Activated CD4-positive, CD25-positive, alpha-beta regulatory T cell treated with anti-CD3 and anti-CD28 coated beads, Interleukin-2, amount 50 U/mL, for 16 hours (primary cell): ENCODE measurements around the gene AVPR2.

ENCODE experiments used
- DNase-seq: peaks from one replicate; pipeline ENCODE4 v3.0.0-alpha.2; 2020; ENCODE audit warnings: low read depth, low spot score

The AVPR2 gene

DNA sequence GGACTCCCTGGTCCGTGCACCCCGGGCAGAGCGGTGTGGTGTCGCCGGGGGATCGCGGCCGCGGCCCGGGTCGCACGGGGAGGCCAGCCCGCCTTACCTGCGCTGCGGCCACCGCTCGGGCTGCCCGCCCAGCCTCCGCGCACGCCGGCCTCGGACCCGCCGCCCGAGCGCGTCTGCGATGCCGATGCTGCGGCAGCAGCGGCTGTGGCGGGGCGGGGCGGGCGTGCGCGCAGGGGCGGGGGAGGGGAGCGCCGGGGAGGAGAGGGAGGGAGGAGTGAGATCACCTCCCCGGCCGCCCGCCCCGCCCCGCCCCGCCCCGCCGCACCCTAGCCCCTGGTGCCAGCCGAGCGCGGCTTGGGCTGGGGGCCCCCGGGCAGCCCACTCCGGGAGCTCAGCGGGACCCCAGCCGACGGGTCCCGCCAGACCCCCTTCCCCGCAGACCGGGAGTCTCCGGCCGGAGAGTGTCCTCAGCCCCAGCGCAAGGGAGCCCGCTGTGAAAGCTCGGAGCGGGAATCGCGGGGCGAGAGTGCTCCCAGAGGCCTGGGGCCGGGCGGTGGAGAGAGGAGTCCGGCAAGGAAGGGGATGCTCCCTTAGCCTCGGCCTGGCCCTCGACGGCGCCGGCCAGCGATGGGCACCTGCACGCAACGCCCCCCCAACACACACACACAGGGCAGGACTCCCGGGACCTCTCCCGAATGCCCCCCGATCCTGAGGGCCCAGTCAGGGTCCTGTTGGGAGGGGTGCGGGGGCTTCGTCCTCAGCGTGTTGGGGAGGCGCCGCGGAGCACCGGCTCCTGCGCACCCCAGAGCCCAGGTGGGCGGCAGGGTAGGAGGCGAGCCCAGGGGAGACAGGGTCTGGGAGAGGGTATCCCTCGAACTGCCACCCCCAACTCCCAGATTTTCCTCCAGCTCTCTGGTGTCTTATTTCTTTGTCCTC lies 18.2 kb upstream of the AVPR2 start, which contains the start of gene L1CAM:
Gene L1CAM, minus strand, starts transcription at position 206 of the 936 bp plus-strand sequence. CDS start 10,337 bp downstream, outside the sequence.
- no peak for DNase-seq

DNA sequence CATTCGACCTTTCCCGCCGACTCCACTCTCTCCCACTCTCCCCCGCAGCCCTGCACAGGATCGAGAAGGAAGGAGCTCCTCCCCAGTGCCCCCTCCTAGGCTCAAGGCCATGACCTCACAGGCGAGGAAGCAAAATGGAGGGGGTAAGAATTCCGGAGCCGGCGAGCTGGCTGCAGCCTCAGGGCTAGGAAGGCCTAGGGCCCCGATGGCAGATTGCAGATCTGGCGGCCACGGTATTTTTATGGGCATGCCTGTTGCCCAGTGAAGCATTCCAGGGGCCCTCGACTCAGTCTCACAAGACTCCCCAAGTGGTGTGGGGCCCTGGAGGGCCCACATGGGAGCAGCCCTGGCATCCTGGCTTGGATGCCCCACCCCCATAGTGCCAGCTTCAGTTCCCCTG lies 17.6 kb upstream of the AVPR2 start:
- DNase-seq = no peak

DNA sequence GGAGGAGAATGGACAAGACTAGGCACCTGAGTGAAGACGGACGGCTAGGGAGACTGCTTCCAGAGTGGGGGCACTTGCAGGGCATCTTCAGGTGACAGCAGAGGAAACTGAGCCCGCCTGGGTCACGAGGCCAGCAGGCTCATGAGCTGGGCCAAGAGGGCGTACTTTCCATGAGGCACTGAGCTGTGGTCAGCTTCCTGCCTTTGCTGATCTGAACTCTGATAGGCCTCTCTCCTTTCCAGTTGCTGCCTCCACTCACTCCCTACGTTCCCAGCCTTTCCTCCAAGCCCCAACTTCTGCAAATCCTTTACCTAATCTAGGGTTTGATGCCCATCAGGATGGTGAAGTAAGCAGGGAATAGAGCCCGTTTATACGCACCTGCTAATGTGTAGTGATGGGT lies 17.1 kb upstream of the AVPR2 start:
- DNase-seq = no peak

DNA sequence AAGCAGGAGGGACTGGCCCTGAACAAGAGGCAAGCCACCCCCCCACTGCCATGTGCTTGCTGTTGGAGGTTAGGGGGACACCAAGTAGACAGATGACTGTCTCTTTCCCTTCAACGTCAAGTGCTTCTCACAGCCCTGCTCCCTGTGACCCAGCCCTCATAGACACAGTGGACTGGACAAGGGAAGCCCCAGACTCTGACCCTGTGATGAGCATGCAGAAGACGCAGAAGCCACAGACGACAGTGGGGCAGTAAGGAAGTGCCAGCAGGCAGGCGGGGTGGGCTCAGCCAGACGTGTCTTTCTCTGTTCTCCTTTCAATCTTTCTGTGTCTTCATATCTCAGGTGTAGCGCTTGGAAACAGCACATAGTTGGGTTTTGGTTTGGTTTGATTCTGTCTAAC lies 16.1 kb upstream of the AVPR2 start:
- no peak for DNase-seq

DNA sequence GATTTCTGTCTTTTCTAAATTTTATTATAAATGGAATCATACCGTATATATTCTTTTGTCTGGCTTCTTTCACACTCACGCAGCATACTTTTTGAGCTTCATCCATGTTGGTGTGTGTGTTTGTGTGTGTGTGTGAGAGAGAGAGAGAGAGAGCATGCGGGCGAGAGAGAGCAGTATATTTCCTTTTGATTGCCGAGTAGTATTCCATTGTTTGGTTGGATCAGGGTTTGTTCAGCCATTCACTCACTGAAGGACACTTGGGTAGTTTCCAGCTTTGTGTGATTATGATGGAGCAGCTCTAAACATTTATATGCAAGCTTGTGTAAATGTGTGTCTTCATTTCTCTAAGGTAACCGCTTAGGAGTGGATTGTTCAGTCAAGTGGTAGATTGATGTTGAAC lies 15.3 kb upstream of the AVPR2 start:
- no peak for DNase-seq

DNA sequence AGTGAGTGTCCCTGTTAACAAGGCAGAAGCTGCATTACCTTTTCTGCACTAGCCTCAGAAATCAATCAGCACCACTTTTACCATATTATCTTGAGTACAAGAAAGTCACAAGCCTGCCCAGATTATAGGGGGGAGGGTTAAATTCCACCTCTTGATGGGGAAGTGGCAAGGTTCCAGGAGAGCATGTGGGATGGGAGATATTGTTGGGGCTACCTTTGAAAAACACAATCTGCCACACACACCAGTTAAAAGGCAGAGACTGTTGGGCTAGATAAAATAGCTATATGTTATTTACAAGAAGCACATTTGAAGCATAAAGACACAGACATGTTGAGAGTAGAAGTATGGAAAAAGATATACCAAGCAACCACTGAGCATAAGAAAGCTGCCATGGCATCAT lies 6.6 kb upstream of the AVPR2 start:
- no peak for DNase-seq

DNA sequence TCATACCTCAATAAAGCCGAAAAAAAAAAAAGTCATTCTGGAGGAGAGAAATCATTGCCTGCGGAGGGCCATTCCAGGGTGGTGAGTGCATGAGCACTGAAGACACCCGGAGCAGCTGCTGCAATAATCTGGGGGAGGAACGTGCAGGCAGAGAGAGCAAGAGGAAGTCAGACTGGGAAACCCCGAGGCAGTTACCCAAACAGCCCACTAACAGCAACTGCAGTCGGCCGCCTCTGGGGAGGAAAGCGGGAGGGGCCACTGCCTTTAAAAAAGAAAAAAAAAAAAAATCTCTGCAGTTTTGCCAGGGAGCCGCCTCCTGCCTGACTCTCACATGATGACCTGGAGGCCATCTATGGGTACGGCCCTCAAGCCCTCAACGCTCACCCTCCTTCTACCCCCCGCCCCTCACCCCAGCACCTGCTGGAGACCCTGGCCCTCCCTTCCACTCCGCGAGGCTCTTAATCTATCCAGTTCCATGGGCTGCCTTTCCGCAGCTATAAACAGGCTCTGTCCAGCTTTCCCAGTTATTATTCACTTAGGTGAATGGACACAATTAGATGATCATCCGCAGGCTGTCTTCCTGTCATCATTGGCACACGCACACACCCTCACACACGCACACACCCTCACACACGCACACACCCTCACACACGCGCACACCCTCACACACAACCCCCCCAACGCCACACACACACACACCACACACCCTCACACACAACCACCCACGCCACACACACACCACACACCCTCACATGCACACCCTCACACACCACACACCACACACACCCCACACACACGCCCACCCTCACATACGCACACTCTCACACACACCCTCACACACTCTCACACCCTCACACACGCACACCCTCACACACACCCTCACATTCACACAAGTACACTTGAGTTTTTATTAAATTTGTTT lies 3.4 kb upstream of the AVPR2 start:
- DNase-seq = no peak

DNA sequence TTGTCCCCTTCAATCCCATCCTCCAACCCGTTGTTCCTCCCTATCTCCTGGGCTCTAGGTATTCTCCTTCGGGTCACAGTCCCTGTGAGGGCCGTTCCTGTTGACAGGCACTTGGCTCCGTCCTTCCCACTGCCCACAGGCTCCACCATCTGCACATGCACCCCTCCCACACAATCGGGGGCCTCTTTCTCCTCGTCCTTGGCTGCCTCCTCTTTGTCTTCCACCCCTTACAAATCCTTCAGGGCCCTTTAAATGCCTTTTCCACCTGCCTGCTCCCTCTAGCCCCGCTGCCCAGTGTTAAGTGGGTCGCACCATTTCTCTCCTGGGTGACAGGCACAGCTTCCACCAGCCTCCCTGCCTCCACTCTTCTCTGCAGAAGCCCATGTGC lies 2.7 kb upstream of the AVPR2 start:
- DNase-seq = no peak

DNA sequence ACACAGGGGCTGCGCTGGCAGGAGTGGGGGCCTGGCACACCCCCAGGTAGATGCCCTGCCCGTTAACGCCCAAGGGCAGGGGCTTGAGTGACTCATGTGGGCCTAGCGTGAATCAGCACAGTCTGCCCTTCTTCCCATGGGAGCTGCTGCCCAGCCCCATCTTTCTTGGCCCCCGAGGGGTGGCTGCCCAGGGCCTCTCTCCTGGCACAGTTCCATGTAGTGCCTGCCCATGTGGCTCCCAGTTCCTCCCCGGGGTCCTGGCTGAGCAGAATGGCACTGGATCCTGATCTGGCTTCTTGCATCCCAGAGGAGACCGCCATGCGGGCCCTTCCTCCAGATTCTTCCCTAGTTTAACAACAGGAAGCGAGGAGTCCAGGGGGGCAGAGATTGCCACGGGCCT lies 2.1 kb upstream of the AVPR2 start:
- no peak for DNase-seq

DNA sequence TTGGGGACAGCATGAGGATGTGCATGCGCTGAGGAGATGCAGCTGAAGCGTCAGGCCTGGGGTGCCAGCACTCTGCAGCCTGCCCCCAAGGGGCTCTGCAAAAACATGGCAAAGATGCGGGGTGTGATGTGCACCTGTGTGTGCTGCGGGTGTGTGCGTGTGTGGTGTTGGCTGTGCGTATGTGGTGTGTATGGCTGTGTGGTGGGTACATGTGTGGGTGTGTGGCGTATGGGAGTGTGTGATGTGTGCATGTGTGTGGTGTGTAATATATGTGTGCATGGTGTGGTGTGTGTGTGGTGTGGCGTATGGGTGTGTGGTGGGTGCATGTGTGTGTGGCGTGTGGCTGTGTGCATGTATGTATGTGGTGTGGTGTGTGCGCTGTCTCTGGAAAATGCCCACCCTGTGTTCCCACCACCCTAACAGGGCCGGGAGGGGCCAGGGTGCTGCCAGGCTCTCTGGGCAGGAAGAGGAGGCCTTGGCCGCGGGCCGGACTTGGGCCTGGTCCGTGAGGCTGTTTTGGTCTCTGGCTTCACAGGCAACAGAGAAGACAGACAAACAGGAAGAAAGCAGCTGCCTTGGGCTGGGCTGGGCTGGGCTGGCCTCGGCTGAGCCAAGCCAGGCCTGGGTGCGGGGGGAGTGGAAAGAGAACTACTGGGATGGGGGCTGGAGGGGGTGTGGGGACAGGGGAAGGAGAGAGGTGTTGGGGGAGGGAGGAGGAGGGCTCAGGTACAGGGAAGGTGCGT lies 1.1 kb upstream of the AVPR2 start:
- no peak for DNase-seq

DNA sequence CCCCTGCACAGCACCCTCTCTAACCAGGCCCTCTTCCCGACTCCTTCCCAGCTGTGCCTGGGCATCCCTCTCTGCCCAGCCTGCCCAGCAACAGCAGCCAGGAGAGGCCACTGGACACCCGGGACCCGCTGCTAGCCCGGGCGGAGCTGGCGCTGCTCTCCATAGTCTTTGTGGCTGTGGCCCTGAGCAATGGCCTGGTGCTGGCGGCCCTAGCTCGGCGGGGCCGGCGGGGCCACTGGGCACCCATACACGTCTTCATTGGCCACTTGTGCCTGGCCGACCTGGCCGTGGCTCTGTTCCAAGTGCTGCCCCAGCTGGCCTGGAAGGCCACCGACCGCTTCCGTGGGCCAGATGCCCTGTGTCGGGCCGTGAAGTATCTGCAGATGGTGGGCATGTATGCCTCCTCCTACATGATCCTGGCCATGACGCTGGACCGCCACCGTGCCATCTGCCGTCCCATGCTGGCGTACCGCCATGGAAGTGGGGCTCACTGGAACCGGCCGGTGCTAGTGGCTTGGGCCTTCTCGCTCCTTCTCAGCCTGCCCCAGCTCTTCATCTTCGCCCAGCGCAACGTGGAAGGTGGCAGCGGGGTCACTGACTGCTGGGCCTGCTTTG lies 1.1 kb downstream of the AVPR2 start:
- no peak for DNase-seq

DNA sequence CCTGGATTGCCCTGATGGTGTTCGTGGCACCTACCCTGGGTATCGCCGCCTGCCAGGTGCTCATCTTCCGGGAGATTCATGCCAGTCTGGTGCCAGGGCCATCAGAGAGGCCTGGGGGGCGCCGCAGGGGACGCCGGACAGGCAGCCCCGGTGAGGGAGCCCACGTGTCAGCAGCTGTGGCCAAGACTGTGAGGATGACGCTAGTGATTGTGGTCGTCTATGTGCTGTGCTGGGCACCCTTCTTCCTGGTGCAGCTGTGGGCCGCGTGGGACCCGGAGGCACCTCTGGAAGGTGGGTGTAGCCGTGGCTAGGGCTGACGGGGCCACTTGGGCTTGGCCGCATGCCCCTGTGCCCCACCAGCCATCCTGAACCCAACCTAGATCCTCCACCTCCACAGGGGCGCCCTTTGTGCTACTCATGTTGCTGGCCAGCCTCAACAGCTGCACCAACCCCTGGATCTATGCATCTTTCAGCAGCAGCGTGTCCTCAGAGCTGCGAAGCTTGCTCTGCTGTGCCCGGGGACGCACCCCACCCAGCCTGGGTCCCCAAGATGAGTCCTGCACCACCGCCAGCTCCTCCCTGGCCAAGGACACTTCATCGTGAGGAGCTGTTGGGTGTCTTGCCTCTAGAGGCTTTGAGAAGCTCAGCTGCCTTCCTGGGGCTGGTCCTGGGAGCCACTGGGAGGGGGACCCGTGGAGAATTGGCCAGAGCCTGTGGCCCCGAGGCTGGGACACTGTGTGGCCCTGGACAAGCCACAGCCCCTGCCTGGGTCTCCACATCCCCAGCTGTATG lies 1.8 kb downstream of the AVPR2 start:
- DNase-seq = no peak

DNA sequence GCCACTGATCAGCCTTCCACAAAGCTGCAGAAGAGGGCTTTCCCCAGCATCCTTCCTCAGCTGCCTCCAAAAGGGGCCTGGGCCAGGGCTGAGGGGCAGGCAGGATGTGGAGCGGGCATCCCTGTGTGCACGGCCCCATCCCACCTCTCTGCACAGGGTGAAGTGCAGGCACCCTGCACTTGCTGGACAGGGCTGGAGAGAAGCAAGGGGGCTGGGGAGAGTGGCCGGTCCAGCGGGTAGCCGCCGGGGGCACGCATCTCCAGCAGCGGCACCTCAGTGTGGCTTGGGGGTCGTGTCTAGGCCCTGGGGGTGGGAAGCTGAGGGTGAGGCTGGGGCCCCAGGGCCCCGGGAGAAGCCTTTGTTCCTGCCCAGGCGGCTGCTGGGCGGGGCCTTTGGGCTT lies 3.0 kb downstream of the AVPR2 start:
- no peak for DNase-seq

DNA sequence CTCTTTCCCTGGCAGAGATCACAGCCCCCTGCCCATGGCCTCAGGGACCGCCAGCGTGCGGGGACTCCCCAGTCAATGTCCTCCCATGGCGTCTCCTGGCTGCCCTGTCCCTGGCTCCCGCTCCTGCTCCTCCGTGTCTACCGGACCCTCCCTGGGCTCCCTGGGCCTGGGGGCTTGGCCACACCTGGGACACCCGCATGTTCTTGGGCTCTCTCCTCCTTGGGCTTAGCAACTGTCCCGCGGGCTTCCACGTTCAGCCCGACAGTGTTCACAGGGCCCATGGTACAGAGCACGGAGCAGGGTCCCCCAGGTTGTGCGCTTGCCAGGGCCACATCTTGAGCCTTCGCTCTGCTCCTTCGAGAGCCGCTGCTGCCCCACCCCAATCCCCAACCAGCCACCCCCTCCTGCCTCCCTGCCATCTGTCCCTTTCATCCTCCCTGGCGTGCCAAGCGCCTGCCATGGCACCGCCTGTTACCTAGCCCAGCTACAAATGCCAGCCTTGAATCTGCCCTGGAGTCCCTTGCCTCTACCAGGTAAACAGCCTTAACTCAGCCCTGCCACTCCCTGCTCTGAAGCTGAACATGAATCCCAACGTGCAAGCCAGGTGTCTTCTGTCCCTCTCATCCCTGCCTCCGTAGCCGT lies 3.9 kb downstream of the AVPR2 start:
- no peak for DNase-seq

DNA sequence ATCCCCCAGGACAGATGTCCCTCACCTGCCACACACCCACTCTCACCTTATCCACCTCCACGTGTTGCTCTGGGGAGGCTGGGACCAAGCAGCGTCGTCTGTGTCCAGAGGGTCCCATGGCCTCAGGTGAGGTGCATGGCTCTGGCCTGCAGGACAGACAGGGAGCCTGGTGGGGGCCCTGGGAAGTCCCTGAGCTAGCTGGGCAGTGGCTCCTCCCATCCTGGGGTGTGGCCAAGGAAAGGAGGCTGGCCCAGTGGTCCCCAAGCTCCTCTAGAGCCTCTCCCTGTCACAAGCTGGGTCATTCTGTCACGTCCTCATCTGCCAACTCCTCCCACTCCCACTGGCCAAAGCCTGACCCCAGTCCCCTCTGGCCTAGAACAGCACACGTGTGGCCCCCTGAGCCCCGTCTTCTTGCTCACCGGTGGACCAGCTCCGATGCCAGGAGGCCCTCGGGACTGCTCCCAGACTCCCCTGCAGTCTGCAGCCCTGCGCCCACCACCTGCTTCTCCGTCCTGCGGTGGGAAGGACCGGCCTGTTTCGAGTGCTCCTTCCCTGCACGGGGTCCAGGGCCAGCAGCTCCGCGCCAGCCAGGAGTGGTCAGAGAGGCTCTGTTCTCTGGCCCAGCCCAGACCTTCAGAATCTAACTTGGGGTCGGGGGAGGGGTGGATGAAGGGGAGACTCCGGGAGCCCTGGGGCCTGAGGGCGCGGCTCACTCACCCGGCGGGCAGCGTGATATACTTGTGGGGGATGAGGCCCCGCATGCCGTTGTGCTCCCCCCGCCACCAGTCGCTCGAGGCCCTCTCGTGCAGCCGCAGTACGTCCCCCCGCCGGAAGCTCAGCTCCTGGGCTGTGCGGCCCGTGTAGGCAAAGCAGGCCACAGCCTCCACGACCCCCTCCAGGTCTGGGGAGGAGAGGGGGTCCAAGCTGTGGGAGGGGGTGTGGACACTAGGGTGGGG lies 4.8 kb downstream of the AVPR2 start:
- no peak for DNase-seq

DNA sequence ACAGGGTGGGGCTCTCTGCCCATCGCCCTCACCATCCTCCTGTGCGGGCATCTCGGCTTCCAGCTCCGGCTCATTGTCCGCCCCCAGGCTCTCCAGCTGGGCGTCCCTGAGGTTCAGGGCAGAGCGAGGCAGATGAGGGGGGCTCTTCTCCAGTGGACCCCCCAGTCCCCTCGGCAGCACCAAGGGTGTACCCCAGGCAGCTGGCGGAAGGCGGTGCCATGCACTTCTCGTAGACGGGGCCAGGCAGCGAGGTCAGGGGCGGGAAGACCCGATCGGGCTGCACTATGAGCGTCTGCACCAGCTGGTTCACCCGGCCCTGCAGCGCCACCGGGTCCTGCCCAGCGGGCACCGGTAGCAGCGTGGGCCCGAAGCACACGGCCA lies 5.5 kb downstream of the AVPR2 start:
- no peak for DNase-seq

DNA sequence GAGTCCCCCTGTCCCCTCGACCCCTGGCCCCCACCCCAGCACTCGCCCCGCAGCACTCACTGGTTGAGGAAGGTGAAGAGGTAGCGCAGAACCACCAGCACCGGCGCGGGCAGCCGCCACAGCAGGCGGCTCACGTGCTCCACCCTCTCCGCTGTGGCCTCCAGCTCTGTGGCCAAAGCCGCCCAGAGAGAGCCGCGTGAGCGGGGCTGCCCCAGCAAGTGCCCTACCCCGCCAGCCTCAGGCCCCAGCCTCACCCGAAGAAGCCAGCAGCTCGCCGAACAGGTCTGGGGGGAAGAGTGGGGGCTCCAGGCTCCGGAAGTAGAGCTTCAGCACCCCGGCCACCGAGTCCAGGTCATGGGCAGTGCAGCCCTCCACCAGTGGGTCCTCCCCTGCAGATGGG lies 6.0 kb downstream of the AVPR2 start:
- DNase-seq = no peak

DNA sequence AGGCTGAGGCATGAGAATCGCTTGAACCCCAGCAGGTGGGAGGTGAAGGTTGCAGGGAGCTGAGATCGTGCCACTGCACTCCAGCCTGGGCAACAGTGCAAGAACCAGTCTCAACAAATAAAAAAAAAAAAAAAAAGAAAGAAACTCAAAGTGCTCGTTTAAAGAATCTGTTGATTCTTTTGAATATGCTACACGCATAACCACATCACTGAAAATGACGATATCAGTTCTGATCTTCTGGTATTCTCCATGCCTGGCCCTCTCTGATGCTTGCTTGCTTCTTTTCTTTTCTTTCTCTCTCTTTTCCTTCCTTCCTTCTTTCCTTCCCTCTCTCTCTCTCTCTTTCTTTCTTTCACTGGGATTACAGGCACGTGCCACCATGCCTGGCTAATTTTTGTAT lies 7.3 kb downstream of the AVPR2 start:
- DNase-seq = no peak

DNA sequence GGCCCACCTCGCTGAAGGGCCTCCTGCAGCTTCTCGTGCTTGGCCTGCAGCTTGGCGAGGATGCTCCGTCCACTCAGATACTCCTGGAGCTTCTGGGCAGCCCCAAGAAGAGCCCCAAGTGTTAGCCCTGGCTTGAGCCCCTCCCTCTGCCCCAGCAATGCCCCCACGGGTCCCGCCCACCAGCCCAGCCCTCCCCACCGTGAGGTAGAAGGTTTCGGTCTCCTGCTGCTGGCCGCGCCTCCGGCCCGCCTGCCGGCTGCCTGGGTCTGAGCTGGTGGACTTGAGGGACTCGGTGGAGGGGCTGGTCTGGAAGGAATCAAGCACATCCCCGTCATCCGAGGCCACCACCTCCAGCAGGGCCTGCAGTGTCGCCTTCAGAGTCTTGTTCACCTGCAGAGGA lies 8.7 kb downstream of the AVPR2 start:
- DNase-seq = no peak
